Measurements from ENCODE around the gene RBP7. TPM values are rescaled to one million over a fixed set of nuclear protein-coding genes. Genes with fewer than 3 reads are reported as not detected.

The RBP7 gene
- total RNA-seq, 1 donor from 2014 or later, result 0.92 TPM

- Mint-ChIP-seq H3K4me3 (ENCODE audit: unreplicated experiment) (peak overlapping the region; percentile 47), H3K9me3 (ENCODE audit: unreplicated experiment) (no peaks in the 10 kb centered on the region), H3K27me3 (ENCODE audit: unreplicated experiment) (peaks cover 7% of the 10 kb centered on the region), H3K27ac (ENCODE audit: unreplicated experiment) (peak overlapping the region; percentile 91), H3K36me3 (ENCODE audit: low read depth, unreplicated experiment) (no peaks in the 10 kb centered on the region), H3K4me1 (ENCODE audit: unreplicated experiment) (peaks cover 31% of the 10 kb centered on the region)
- TF ChIP-seq CTCF (IDR thresholded peaks at IDR 0.05; ENCODE audit: unreplicated experiment), result no peak
- peak; percentile 9 for DNase-seq (ENCODE audit: low spot score)
These were observed 67.7 kb downstream of the RBP7 start for GRCh38 chr1:10064416-10065343.

- no peak for TF ChIP-seq CTCF (IDR thresholded peaks at IDR 0.05; ENCODE audit: unreplicated experiment)
- Mint-ChIP-seq H3K27me3 (ENCODE audit: unreplicated experiment) (peaks cover 3% of the 10 kb centered on the region), H3K36me3 (ENCODE audit: low read depth, unreplicated experiment) (no peaks in the 10 kb centered on the region), H3K4me1 (ENCODE audit: unreplicated experiment) (peaks cover 24% of the 10 kb centered on the region), H3K4me3 (ENCODE audit: unreplicated experiment) (no peak overlapping the region), H3K9me3 (ENCODE audit: unreplicated experiment) (no peaks in the 10 kb centered on the region), H3K27ac (ENCODE audit: unreplicated experiment) (peak overlapping the region; percentile 91)
- DNase-seq (ENCODE audit: low spot score), result peak; percentile 7
These were observed 68.3 kb downstream of the RBP7 start for GRCh38 chr1:10065344-10065685.

Small RNAs within 50 kb of the gene (microRNA-seq; reads per million reads assigned to microRNA genes)
- 1.8 reads per million, percentile 27 among the genes with 10 or more reads in this experiment for gene MIR5697 (ENCODE audit: unreplicated experiment)

Other genes starting within 250 kb of the RBP7 start
- gene CLSTN1, start 173.3 kb upstream of the RBP7 start, total RNA-seq (ENCODE audit: unreplicated experiment), result 84.8 TPM
- 106 TPM for gene CTNNBIP1, start 87.0 kb upstream of the RBP7 start, total RNA-seq (ENCODE audit: unreplicated experiment)
- gene LZIC, start 53.8 kb upstream of the RBP7 start, total RNA-seq (ENCODE audit: unreplicated experiment), result 31.2 TPM
- 15.9 TPM for gene NMNAT1, start 53.8 kb upstream of the RBP7 start, total RNA-seq (ENCODE audit: unreplicated experiment)
- 54.8 TPM for gene UBE4B, start 35.7 kb downstream of the RBP7 start, total RNA-seq (ENCODE audit: unreplicated experiment)
- gene KIF1B, start 213.3 kb downstream of the RBP7 start, total RNA-seq (ENCODE audit: unreplicated experiment), result 111 TPM

Measured in endothelial cell (in vitro differentiated cells).